SU-DHL-6 (cell line): ENCODE measurements around the gene KRTAP10-12.

ENCODE experiments used
- CTCF ChIP-seq: fragments of 200-600 bp; sonication (generic); IDR thresholded peaks from one replicate; pipeline ENCODE4 v1.5.1; 2017; ENCODE audit warnings: antibody characterized with exemption, mild to moderate bottlenecking, low read length, moderate library complexity; ENCODE audit not compliant: insufficient read depth, poor library complexity, severe bottlenecking
- EZH2phosphoT487 ChIP-seq: fragments of 200-600 bp; sonication (generic), shearing (Covaris generic); conservative IDR thresholded peaks from 2 replicates; pipeline ENCODE4 v1.6.1; 2018; ENCODE audit warnings: mild to moderate bottlenecking, antibody characterized with exemption, low read length, moderate library complexity, mixed read lengths

- TF ChIP-seq CTCF, result no peak
- TF ChIP-seq EZH2phosphoT487, result no peak
These were observed 26.5 kb downstream of the KRTAP10-12 start for GRCh38 chr21:44723177-44724131.
